ENCODE data around the gene LIPM. TPM values are rescaled to one million over a fixed set of nuclear protein-coding genes. Genes with fewer than 3 reads are reported as not detected.

The LIPM gene
- total and polyA plus RNA-seq, 12 donors: not detected

DNA sequence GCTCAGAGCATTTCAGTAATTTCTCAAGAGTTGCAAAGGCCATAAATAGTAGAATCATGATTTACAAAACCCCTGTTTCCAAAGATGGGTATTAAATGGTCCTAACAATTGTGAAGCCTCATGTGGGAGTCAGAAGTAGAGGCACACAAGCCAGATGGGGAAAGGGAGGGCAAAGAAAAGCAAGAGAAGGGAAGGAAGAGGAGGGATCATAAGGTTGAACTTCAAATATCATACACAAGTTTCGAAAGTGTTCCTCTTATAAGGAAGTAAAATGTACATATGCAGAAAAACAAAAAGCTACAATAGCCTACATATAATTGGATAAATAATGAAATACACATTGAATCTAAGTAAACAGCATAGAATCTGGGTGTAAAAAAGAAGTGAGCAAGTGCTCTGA lies 36.7 kb upstream of the LIPM start:
- WGBS, 2 donors: 68 to 73% methylated on average over 1 of the region's 1 CpG
- Histone ChIP-seq H3K36me3 (no peaks in the 10 kb centered on the region), H3K4me3 (no peak overlapping the region), H3K27ac (peak overlapping the region in 1 of 10 donors; percentile 19), H3K4me1 (peaks cover 0 to 9% (median 0%) of the 10 kb centered on the region in 9 donors), H3K27me3 (no peaks in the 10 kb centered on the region), H3K9me3 (no peaks in the 10 kb centered on the region)
- intact Hi-C loops (cut with DNase I): no loop called here
- no peak for DNase-seq
- no peak for ATAC-seq
- TF ChIP-seq, protein P1, sequence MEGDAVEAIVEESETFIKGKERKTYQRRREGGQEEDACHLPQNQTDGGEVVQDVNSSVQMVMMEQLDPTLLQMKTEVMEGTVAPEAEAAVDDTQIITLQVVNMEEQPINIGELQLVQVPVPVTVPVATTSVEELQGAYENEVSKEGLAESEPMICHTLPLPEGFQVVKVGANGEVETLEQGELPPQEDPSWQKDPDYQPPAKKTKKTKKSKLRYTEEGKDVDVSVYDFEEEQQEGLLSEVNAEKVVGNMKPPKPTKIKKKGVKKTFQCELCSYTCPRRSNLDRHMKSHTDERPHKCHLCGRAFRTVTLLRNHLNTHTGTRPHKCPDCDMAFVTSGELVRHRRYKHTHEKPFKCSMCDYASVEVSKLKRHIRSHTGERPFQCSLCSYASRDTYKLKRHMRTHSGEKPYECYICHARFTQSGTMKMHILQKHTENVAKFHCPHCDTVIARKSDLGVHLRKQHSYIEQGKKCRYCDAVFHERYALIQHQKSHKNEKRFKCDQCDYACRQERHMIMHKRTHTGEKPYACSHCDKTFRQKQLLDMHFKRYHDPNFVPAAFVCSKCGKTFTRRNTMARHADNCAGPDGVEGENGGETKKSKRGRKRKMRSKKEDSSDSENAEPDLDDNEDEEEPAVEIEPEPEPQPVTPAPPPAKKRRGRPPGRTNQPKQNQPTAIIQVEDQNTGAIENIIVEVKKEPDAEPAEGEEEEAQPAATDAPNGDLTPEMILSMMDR (IDR thresholded peaks at IDR 0.05): no peak

DNA sequence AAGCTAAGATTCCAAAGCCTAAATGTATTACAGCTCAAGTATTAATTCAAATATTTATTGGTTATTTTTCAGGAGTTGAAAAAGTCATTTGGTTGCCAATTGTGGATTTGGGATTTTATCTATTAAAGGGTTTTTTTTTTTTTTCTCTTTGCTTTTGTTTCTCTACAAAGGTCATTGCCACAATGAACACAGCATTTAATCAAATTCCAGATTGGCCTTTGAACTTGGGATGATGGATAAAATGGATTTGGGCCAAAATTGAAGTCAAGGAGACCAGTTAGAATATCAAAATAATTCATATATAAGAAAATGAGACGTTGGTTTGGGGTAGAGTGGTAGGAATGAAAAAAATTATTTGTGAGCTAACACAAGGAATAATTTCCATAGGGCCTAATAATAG lies 33.1 kb upstream of the LIPM start:
- TF ChIP-seq, protein P1 (IDR thresholded peaks at IDR 0.05): no peak
- Histone ChIP-seq H3K36me3 (no peaks in the 10 kb centered on the region), H3K27ac (no peak overlapping the region), H3K27me3 (no peaks in the 10 kb centered on the region), H3K4me1 (peaks cover 0 to 9% (median 0%) of the 10 kb centered on the region in 9 donors), H3K9me3 (peaks cover 0 to 25% (median 0%) of the 10 kb centered on the region in 11 donors), H3K4me3 (no peak overlapping the region)
- intact Hi-C loops (cut with DNase I): no loop called here
- ATAC-seq (no peak), DNase-seq (no peak)
- 62 to 69% methylated on average over 1 of the region's 1 CpG for WGBS, 2 donors

DNA sequence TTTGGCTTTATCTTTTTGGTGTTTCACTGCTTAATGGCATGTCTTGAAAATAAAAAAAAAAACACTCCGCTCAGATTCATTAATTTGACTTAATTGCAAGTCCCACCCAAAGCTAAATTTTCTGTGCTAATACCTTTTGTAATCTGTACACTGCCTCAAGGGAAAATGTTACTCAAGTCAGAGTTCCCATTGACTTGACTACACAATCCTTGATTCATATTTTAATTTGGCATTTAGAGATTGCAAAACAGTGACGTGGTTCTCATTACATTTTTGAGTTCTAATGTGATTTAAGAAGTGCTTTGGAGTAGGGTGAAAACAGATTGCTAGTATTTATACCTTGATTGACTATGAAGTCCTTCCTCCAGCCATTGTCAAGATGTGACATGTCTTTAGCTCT lies 21.3 kb upstream of the LIPM start:
- no peak for ATAC-seq
- Histone ChIP-seq H3K4me3 (no peak overlapping the region), H3K27ac (no peak overlapping the region), H3K36me3 (no peaks in the 10 kb centered on the region), H3K27me3 (peaks cover 0 to 3% (median 0%) of the 10 kb centered on the region in 7 donors), H3K4me1 (no peaks in the 10 kb centered on the region), H3K9me3 (no peaks in the 10 kb centered on the region)
- 66 to 74% methylated on average over 2 of the region's 2 CpGs for WGBS, 2 donors
- no peak for DNase-seq
- TF ChIP-seq, protein P1 (IDR thresholded peaks at IDR 0.05): no peak
- intact Hi-C loops (cut with DNase I): loop anchor here in 1 of 10 donors (10.0 kb wide), 1 partner anchor 96 kb away; no protein-coding TSS in a partner anchor

DNA sequence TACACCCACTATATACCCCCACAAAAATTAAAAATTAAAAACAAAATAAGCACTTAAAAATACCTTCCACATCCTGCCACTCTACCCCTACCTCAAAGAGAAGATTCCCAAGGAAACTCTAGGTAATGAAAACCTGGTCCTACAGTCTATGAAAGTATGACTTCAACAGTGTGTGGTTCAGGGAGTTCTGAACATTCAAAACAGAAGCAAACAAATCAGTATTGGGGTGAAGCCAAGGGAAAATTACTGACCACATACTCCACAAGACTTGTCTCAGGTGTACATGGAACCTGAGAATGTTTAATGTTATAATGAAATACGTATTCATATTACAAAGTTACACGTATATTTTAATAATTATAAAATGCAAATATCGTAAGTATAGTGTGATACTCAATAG lies 20.3 kb upstream of the LIPM start:
- ATAC-seq (no peak), DNase-seq (no peak)
- intact Hi-C loops (cut with DNase I): loop anchor here in 1 of 10 donors (10.0 kb wide), 1 partner anchor 97 kb away; no protein-coding TSS in a partner anchor
- Histone ChIP-seq H3K36me3 (no peaks in the 10 kb centered on the region), H3K9me3 (no peaks in the 10 kb centered on the region), H3K4me1 (no peaks in the 10 kb centered on the region), H3K27ac (no peak overlapping the region), H3K4me3 (no peak overlapping the region), H3K27me3 (peaks cover 0 to 4% (median 0%) of the 10 kb centered on the region in 7 donors)
- WGBS, 2 donors: 77 to 92% methylated on average over 3 of the region's 3 CpGs
- TF ChIP-seq, protein P1 (IDR thresholded peaks at IDR 0.05): no peak
